Mammary epithelial cell (primary cell): ENCODE results near the gene TAF5L.

ENCODE experiments used
- CTCF ChIP-seq, 2 donors: IDR thresholded peaks in 1 of 2; conservative IDR thresholded peaks in 1 of 2; 2 replicates each; pipeline ENCODE4 v1.5.1; 2011 to 2012; ENCODE audit warnings: inconsistent platforms in 2 of 2, low read length in 2 of 2, mild to moderate bottlenecking in 2 of 2, control low read depth in 1 of 2, low read depth in 1 of 2; ENCODE audit not compliant: insufficient read depth in 1 of 2; ENCODE audit errors: extremely low read depth in 1 of 2
- EZH2 ChIP-seq: IDR thresholded peaks from 2 replicates; pipeline ENCODE4 v1.6.1; 2012; ENCODE audit warnings: low read length, inconsistent platforms, borderline replicate concordance

- TF ChIP-seq CTCF (conservative IDR thresholded peaks at IDR 0.05 in 1 of 2, IDR thresholded peaks at IDR 0.05 in 1 of 2; ENCODE audit: extremely low read depth in 1 of 2, insufficient read depth in 1 of 2, low read depth in 1 of 2, low read length in 2 of 2) (no peak), EZH2 (no peak)
Measured at GRCh38 chr1:229557200-229557850, 68.6 kb downstream of the TAF5L start.
